Uterus (tissue), 4 donors: ENCODE data around the gene MAP7D2. TPM values are rescaled to one million over a fixed set of nuclear protein-coding genes. Genes with fewer than 3 reads are reported as not detected.

Experiments
- DNase-seq, 2 donors: peaks; one replicate each; pipeline ENCODE4 v3.0.0-alpha.2; 2019 to 2020
- H3K27ac ChIP-seq, 2 donors: fragments of 200-600 bp; sonication (generic); 1 replicate in 1 of 2; 2 replicates in 1 of 2; pipeline ENCODE4 v1.5.1; 2016 to 2018
- H3K27me3 ChIP-seq, 2 donors: fragments of 200-600 bp; sonication (generic); one replicate each; pipeline ENCODE4 v1.5.1; 2018 to 2019; ENCODE audit warnings: control low read depth in 1 of 2
- H3K36me3 ChIP-seq, 2 donors: fragments of 200-600 bp; sonication (generic); one replicate each; pipeline ENCODE4 v1.5.1; 2019; ENCODE audit warnings: control low read depth in 1 of 2
- H3K4me1 ChIP-seq, 2 donors: fragments of 200-600 bp; sonication (generic); one replicate each; pipeline ENCODE4 v1.5.1; 2018 to 2019; ENCODE audit warnings: control low read depth in 1 of 2
- H3K4me3 ChIP-seq, 2 donors: fragments of 200-600 bp; sonication (generic); 1 replicate in 1 of 2; 2 replicates in 1 of 2; pipeline ENCODE4 v1.5.1; 2018 to 2019; ENCODE audit warnings: mild to moderate bottlenecking in 1 of 2
- H3K9me3 ChIP-seq, 2 donors: fragments of 200-600 bp; sonication (generic); one replicate each; pipeline ENCODE4 v1.5.1; 2019; ENCODE audit warnings: control low read depth in 1 of 2
- POLR2A ChIP-seq, 2 donors: fragments of 450-650 bp; IDR thresholded peaks; one replicate each; pipeline ENCODE4 v1.6.1; 2016; ENCODE audit warnings: antibody characterized with exemption in 2 of 2, mild to moderate bottlenecking in 1 of 2, moderate library complexity in 1 of 2
- intact Hi-C: fragments of 100-400 bp; cut with DNase I; formaldehyde crosslinking; loops from one replicate; pipeline ENCODE4 v1.15.1; 2023; ENCODE audit warnings: low total_unique reads
- total RNA-seq, 4 donors: library from RNA; depleted of rRNA in 3 of 4; stranded (reverse); fragments of >200 nt in 3 of 4; gene quantifications; one replicate each; pipeline versions ENCODE4 v1.1.0 to v1.2.4, GENCODE V29; 2014 to 2023
- TF ChIP-seq, protein P1 (sequence below), 4 experiments: fragments of 200-600 bp in 2 of 4; fragments of 450-650 bp in 2 of 4; sonication (generic) in 2 of 4; IDR thresholded peaks; one replicate each; pipeline ENCODE4 v1.5.1; 2016 to 2019; ENCODE audit warnings: antibody characterized with exemption in 4 of 4, mild to moderate bottlenecking in 2 of 4, moderate library complexity in 1 of 4
- donor health status: DM: yes; HTN: yes; CAD: no.

The MAP7D2 gene
- total RNA-seq, 4 donors from 2014 or later, result 0.55 to 1.2 (median 0.88) TPM; not detected in 1

GRCh38 chrX:20037186-20037585 lies 79.5 kb downstream of the MAP7D2 start:
- no peak overlapping the region for H3K4me3 ChIP-seq
- H3K9me3 ChIP-seq, result no peaks in the 10 kb centered on the region
- intact Hi-C loops, result no loop called here
- no peak for DNase-seq
- TF ChIP-seq, protein P1, sequence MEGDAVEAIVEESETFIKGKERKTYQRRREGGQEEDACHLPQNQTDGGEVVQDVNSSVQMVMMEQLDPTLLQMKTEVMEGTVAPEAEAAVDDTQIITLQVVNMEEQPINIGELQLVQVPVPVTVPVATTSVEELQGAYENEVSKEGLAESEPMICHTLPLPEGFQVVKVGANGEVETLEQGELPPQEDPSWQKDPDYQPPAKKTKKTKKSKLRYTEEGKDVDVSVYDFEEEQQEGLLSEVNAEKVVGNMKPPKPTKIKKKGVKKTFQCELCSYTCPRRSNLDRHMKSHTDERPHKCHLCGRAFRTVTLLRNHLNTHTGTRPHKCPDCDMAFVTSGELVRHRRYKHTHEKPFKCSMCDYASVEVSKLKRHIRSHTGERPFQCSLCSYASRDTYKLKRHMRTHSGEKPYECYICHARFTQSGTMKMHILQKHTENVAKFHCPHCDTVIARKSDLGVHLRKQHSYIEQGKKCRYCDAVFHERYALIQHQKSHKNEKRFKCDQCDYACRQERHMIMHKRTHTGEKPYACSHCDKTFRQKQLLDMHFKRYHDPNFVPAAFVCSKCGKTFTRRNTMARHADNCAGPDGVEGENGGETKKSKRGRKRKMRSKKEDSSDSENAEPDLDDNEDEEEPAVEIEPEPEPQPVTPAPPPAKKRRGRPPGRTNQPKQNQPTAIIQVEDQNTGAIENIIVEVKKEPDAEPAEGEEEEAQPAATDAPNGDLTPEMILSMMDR (IDR thresholded peaks at IDR 0.05), result no peak
- no peak for TF ChIP-seq POLR2A (IDR thresholded peaks at IDR 0.05)
- no peak overlapping the region for H3K27ac ChIP-seq
- no peaks in the 10 kb centered on the region for H3K27me3 ChIP-seq
- no peaks in the 10 kb centered on the region for H3K36me3 ChIP-seq
- no peaks in the 10 kb centered on the region for H3K4me1 ChIP-seq

GRCh38 chrX:20032201-20032600 lies 84.5 kb downstream of the MAP7D2 start:
- intact Hi-C loops, result no loop called here
- Histone ChIP-seq H3K36me3 (no peaks in the 10 kb centered on the region), H3K4me3 (no peak overlapping the region), H3K4me1 (no peaks in the 10 kb centered on the region), H3K27ac (no peak overlapping the region), H3K9me3 (no peaks in the 10 kb centered on the region), H3K27me3 (no peaks in the 10 kb centered on the region)
- DNase-seq, result no peak
- TF ChIP-seq, protein P1 (IDR thresholded peaks at IDR 0.05), result no peak
- no peak for TF ChIP-seq POLR2A (IDR thresholded peaks at IDR 0.05)

DNA sequence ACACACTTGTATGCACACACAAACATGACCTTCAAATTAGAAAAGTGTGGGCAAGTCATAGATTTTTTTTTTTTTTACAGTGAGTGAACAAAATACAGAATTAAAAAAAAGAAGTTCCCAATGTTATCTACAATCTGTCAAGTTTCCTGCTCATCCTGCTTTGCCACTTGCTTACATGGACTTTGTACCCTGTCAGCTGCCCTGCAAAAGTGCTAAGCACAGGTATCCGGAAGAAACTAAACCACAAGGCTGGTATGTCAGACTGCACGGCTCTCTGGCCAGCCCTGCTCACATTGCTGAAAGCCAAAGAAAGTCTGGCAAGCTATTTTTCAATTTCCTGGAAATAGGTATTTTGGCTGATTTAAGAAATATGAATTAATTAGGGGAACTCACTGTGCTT lies 87.0 kb downstream of the MAP7D2 start:
- intact Hi-C loops, result no loop called here
- H3K27ac ChIP-seq, result no peak overlapping the region
- H3K4me3 ChIP-seq, result no peak overlapping the region
- H3K4me1 ChIP-seq, result no peaks in the 10 kb centered on the region
- H3K27me3 ChIP-seq, result no peaks in the 10 kb centered on the region
- no peak for DNase-seq
- TF ChIP-seq POLR2A (IDR thresholded peaks at IDR 0.05), result no peak
- TF ChIP-seq, protein P1 (IDR thresholded peaks at IDR 0.05), result no peak
- H3K9me3 ChIP-seq, result no peaks in the 10 kb centered on the region
- no peaks in the 10 kb centered on the region for H3K36me3 ChIP-seq

- TF ChIP-seq, protein P1 (IDR thresholded peaks at IDR 0.05), result no peak
- no peak for TF ChIP-seq POLR2A (IDR thresholded peaks at IDR 0.05)
- H3K27me3 ChIP-seq, result no peaks in the 10 kb centered on the region
Observed at GRCh38 chrX:20028588-20028987, 88.1 kb downstream of the MAP7D2 start.

DNA sequence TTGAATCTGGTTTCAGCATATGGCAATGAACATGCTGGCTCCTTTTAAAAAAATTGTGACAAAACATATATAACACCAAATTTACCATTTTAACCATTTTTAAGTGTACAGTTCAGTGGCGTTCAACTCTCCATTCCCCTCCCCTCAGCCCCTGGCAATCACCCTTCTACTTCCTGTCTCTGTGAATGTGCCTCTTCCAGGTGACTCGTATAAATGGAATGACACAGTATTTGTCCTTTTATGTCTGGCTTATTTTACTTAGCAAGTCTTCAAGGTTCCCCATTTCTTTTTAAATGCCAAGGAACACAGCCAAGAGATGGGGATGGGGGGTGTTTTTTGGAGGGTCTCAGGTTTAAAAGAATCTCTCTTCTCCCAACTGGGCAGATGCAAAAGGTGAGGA lies 90.4 kb downstream of the MAP7D2 start:
- intact Hi-C loops, result no loop called here
- no peaks in the 10 kb centered on the region for H3K9me3 ChIP-seq
- no peak for TF ChIP-seq POLR2A (IDR thresholded peaks at IDR 0.05)
- TF ChIP-seq, protein P1 (IDR thresholded peaks at IDR 0.05), result no peak
- H3K27me3 ChIP-seq, result no peaks in the 10 kb centered on the region
- H3K4me1 ChIP-seq, result no peaks in the 10 kb centered on the region
- DNase-seq, result no peak
- no peak overlapping the region for H3K4me3 ChIP-seq
- no peak overlapping the region for H3K27ac ChIP-seq
- no peaks in the 10 kb centered on the region for H3K36me3 ChIP-seq

More at GRCh38 chrX:20028588-20028987, 88.1 kb downstream of the MAP7D2 start:
- no peaks in the 10 kb centered on the region for H3K9me3 ChIP-seq
- no peak overlapping the region for H3K27ac ChIP-seq
- no peak overlapping the region for H3K4me3 ChIP-seq
- intact Hi-C loops, result no loop called here
- H3K36me3 ChIP-seq, result no peaks in the 10 kb centered on the region
- H3K4me1 ChIP-seq, result no peaks in the 10 kb centered on the region
- no peak for DNase-seq
